Measurements from ENCODE around the gene PDE6B. TPM values are rescaled to one million over a fixed set of nuclear protein-coding genes. Genes with fewer than 3 reads are reported as not detected.
A peak's percentile ranks its signal among the peaks of the same experiment; 100 is the strongest.

Gene PDE6B
- total and polyA plus RNA-seq, 2 of the 13 experiments (the other 11 are each of a cell fraction or from before 2014, with no cell fraction given), result 0.38 to 0.40 TPM

DNA sequence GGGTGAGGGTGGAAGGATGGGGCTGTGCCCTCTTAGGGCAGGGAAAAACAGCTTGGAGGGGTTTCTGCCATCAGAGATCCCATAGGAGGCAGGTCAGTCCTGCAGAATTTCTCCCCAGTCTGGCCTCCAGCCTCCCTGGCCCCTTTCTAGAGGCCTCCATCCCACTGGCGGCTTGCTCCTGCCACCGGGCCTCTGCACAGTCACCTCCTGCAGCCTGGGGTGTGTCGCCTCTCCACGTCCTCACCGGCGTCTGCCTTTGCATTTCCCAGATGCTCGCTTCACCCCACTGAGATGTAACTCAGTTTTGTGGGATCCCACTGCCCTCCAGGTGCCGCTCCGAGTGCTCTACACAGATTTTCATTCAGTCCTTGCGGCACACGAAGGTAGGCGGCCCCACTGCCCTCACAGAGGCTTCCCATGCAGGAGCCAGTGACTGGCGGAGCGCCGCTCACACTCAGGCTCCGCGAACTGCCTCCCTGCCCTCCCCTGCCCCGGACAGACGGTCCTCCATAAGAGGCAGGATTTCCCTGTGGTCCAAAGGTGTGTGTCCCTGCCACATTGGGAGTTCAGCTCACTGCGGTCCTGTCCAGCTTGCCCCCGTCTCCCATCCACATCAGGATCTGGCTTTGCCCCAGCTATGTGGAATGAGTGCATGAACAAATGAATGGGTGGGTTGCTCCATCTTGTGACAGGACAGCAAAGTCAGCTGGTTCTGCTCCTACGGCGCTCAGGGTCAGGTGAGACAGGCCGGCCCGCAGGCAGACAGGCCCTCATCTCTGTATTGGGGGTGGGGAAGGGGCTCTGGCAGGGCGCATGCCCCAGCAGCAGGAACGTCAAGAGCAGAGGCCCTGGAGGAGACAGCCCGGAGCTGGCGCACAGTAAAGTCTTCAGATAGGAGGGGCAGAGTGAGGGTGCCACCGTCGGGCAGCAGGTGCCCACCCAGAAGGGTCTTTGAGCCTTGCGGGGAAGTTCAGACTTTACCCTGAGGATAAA, 46.6 kb upstream of the PDE6B start (continued):
- TF ChIP-seq, protein P1, sequence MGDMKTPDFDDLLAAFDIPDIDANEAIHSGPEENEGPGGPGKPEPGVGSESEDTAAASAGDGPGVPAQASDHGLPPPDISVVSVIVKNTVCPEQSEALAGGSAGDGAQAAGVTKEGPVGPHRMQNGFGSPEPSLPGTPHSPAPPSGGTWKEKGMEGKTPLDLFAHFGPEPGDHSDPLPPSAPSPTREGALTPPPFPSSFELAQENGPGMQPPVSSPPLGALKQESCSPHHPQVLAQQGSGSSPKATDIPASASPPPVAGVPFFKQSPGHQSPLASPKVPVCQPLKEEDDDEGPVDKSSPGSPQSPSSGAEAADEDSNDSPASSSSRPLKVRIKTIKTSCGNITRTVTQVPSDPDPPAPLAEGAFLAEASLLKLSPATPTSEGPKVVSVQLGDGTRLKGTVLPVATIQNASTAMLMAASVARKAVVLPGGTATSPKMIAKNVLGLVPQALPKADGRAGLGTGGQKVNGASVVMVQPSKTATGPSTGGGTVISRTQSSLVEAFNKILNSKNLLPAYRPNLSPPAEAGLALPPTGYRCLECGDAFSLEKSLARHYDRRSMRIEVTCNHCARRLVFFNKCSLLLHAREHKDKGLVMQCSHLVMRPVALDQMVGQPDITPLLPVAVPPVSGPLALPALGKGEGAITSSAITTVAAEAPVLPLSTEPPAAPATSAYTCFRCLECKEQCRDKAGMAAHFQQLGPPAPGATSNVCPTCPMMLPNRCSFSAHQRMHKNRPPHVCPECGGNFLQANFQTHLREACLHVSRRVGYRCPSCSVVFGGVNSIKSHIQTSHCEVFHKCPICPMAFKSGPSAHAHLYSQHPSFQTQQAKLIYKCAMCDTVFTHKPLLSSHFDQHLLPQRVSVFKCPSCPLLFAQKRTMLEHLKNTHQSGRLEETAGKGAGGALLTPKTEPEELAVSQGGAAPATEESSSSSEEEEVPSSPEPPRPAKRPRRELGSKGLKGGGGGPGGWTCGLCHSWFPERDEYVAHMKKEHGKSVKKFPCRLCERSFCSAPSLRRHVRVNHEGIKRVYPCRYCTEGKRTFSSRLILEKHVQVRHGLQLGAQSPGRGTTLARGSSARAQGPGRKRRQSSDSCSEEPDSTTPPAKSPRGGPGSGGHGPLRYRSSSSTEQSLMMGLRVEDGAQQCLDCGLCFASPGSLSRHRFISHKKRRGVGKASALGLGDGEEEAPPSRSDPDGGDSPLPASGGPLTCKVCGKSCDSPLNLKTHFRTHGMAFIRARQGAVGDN (CRISPR knock-in tag; IDR thresholded peaks at IDR 0.05), result peak; percentile 27; the same call in 1 of the 2 replicates
- TF ChIP-seq STAG1 (CRISPR knock-in tag; IDR thresholded peaks at IDR 0.05) (peak; percentile 9; the same call in 1 of the 2 replicates), ZSCAN25 (CRISPR knock-in tag; IDR thresholded peaks at IDR 0.05) (no peak), ZNF883 (CRISPR knock-in tag; IDR thresholded peaks at IDR 0.05; ENCODE audit: not compliant biosample characterization) (no peak), ZNF446 (CRISPR knock-in tag; IDR thresholded peaks at IDR 0.05) (no peak), EZH2 (conservative IDR thresholded peaks at IDR 0.05; ENCODE audit: low read depth, low read length) (0 out of 2 replicates have a peak, but pooled peaks have one; percentile 14), ZFY (CRISPR knock-in tag; IDR thresholded peaks at IDR 0.05) (0 out of 2 replicates have a peak, but pooled peaks have one; percentile 15), ZNF7 (CRISPR knock-in tag; IDR thresholded peaks at IDR 0.05) (0 out of 2 replicates have a peak, but pooled peaks have one; percentile 8), PCBP1 (IDR thresholded peaks at IDR 0.05; ENCODE audit: borderline replicate concordance, low read depth, low read length) (0 out of 2 replicates have a peak, but pooled peaks have one; percentile 6), SP1 (IDR thresholded peaks at IDR 0.05) (no peak), SP1 (CRISPR knock-in tag; IDR thresholded peaks at IDR 0.05) (no peak), NCOA5 (CRISPR knock-in tag; IDR thresholded peaks at IDR 0.05) (no peak)
- TF ChIP-seq, protein P2, sequence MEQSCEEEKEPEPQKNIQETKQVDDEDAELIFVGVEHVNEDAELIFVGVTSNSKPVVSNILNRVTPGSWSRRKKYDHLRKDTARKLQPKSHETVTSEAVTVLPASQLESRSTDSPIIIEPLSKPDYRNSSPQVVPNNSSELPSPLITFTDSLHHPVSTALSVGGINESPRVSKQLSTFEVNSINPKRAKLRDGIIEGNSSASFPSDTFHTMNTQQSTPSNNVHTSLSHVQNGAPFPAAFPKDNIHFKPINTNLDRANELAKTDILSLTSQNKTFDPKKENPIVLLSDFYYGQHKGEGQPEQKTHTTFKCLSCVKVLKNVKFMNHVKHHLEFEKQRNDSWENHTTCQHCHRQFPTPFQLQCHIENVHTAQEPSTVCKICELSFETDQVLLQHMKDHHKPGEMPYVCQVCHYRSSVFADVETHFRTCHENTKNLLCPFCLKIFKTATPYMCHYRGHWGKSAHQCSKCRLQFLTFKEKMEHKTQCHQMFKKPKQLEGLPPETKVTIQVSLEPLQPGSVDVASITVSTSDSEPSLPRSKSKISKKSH (CRISPR knock-in tag; IDR thresholded peaks at IDR 0.05; ENCODE audit: borderline replicate concordance), result 0 out of 2 replicates have a peak, but pooled peaks have one; percentile 4
- TF ChIP-seq, protein P3, sequence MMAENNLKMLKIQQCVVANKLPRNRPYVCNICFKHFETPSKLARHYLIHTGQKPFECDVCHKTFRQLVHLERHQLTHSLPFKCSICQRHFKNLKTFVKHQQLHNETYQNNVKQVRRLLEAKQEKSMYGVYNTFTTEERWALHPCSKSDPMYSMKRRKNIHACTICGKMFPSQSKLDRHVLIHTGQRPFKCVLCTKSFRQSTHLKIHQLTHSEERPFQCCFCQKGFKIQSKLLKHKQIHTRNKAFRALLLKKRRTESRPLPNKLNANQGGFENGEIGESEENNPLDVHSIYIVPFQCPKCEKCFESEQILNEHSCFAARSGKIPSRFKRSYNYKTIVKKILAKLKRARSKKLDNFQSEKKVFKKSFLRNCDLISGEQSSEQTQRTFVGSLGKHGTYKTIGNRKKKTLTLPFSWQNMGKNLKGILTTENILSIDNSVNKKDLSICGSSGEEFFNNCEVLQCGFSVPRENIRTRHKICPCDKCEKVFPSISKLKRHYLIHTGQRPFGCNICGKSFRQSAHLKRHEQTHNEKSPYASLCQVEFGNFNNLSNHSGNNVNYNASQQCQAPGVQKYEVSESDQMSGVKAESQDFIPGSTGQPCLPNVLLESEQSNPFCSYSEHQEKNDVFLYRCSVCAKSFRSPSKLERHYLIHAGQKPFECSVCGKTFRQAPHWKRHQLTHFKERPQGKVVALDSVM (CRISPR knock-in tag; IDR thresholded peaks at IDR 0.05), result peak; percentile 64; the same call in 1 of the 2 replicates
- TF ChIP-seq, protein P4, sequence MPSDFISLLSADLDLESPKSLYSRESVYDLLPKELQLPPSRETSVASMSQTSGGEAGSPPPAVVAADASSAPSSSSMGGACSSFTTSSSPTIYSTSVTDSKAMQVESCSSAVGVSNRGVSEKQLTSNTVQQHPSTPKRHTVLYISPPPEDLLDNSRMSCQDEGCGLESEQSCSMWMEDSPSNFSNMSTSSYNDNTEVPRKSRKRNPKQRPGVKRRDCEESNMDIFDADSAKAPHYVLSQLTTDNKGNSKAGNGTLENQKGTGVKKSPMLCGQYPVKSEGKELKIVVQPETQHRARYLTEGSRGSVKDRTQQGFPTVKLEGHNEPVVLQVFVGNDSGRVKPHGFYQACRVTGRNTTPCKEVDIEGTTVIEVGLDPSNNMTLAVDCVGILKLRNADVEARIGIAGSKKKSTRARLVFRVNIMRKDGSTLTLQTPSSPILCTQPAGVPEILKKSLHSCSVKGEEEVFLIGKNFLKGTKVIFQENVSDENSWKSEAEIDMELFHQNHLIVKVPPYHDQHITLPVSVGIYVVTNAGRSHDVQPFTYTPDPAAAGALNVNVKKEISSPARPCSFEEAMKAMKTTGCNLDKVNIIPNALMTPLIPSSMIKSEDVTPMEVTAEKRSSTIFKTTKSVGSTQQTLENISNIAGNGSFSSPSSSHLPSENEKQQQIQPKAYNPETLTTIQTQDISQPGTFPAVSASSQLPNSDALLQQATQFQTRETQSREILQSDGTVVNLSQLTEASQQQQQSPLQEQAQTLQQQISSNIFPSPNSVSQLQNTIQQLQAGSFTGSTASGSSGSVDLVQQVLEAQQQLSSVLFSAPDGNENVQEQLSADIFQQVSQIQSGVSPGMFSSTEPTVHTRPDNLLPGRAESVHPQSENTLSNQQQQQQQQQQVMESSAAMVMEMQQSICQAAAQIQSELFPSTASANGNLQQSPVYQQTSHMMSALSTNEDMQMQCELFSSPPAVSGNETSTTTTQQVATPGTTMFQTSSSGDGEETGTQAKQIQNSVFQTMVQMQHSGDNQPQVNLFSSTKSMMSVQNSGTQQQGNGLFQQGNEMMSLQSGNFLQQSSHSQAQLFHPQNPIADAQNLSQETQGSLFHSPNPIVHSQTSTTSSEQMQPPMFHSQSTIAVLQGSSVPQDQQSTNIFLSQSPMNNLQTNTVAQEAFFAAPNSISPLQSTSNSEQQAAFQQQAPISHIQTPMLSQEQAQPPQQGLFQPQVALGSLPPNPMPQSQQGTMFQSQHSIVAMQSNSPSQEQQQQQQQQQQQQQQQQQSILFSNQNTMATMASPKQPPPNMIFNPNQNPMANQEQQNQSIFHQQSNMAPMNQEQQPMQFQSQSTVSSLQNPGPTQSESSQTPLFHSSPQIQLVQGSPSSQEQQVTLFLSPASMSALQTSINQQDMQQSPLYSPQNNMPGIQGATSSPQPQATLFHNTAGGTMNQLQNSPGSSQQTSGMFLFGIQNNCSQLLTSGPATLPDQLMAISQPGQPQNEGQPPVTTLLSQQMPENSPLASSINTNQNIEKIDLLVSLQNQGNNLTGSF (CRISPR knock-in tag; IDR thresholded peaks at IDR 0.05), result no peak
